HepG2 (cell line): ENCODE measurements around the gene PPA2. TPM values are rescaled to one million over a fixed set of nuclear protein-coding genes. Genes with fewer than 3 reads are reported as not detected.

Experiments used
- ATAC-seq: fragments of 200-7000 bp; cut with Tn5 transposase; 3 replicates; pipeline ENCODE4 v1.9.1; 2020; ENCODE audit warnings: mild to moderate bottlenecking, moderate library complexity
- BruUV-seq: library from RNA; stranded (reverse); fragments of 400-500 nt; replicated peaks from 2 replicates; lab custom pipeline; 2021; lab: Mats Ljungman, UMichigan
- CTCF ChIA-PET: fragments of 300-600 bp; formaldehyde crosslinking; extraction: SDS; loops from one replicate; lab custom pipeline; 2021; ENCODE audit warnings: low total read pairs, inconsistent platforms, low intra/inter-chr PET ratio; lab: Yijun Ruan, JAX
- POLR2A ChIA-PET: fragments of 350-600 bp; sonication (Branson Sonifier 250); formaldehyde crosslinking; loops from one replicate; lab custom pipeline; 2020; ENCODE audit warnings: antibody characterized with exemption, inconsistent platforms; lab: Yijun Ruan, JAX
- DNase-seq: peaks from one replicate; pipeline ENCODE4 v3.0.0-alpha.2; 2015; ENCODE audit warnings: low spot score
- FAIRE-seq: peaks from 3 replicates; lab custom pipeline; 2011; peaks lifted over from hg19 to GRCh38; lab: Jason Lieb, UNC
- H2AFZ ChIP-seq: one replicate; pipeline ENCODE4 v1.6.1; 2011; ENCODE audit warnings: low read length, inconsistent platforms
- H3K27ac ChIP-seq: fragments of 300-600 bp; 3 replicates; pipeline ENCODE4 v1.8.0; 2011; ENCODE audit warnings: mixed run types, mild to moderate bottlenecking, mixed read lengths, low read length, inconsistent platforms; ENCODE audit not compliant: insufficient read depth; ENCODE audit errors: extremely low read length
- H3K27me3 ChIP-seq, 2 experiments: fragments of 200-600 bp in 1 of 2; 2 replicates in 1 of 2; 3 replicates in 1 of 2; pipeline versions ENCODE4 v1.6.0 to v1.8.0; 2011; ENCODE audit warnings: low read length in 2 of 2, mild to moderate bottlenecking in 2 of 2, moderate library complexity in 2 of 2, inconsistent platforms in 1 of 2; ENCODE audit not compliant: insufficient read depth in 2 of 2, control insufficient read depth in 1 of 2
- H3K36me3 ChIP-seq, 2 experiments: fragments of 200-600 bp in 1 of 2; replicated peaks in 1 of 2; 2 replicates in 1 of 2; 3 replicates in 1 of 2; pipeline versions ENCODE4 v1.5.1 to v1.8.0; 2011; ENCODE audit warnings: low read length in 2 of 2, inconsistent platforms in 1 of 2; ENCODE audit not compliant: insufficient read depth in 2 of 2, control insufficient read depth in 1 of 2
- H3K4me1 ChIP-seq: 2 replicates; pipeline ENCODE4 v1.5.1; 2012; ENCODE audit warnings: low read length, inconsistent platforms; ENCODE audit not compliant: insufficient read depth
- H3K4me2 ChIP-seq: 2 replicates; pipeline ENCODE4 v1.6.0; 2011; ENCODE audit warnings: low read depth, low read length, inconsistent platforms
- H3K4me3 ChIP-seq, 3 experiments: fragments of 200-600 bp in 1 of 3; sonication (generic), shearing (Covaris generic) in 1 of 3; replicated peaks in 1 of 3; 2 replicates each; pipeline ENCODE4 v1.5.1; 2011 to 2016; ENCODE audit warnings: low read length in 3 of 3, inconsistent platforms in 2 of 3, low read depth in 2 of 3, mild to moderate bottlenecking in 2 of 3, control low read depth in 1 of 3, mixed read lengths in 1 of 3; ENCODE audit not compliant: insufficient read depth in 1 of 3
- H3K79me2 ChIP-seq: one replicate; pipeline ENCODE4 v1.6.1; 2011; ENCODE audit warnings: low read length, inconsistent platforms; ENCODE audit not compliant: insufficient read depth
- H3K9ac ChIP-seq: 2 replicates; pipeline ENCODE4 v1.6.0; 2011; ENCODE audit warnings: mild to moderate bottlenecking, low read depth, low read length, inconsistent platforms; ENCODE audit not compliant: insufficient read depth
- H3K9me3 ChIP-seq: 2 replicates; pipeline ENCODE4 v1.5.1; 2012; ENCODE audit warnings: mild to moderate bottlenecking, low read length
- H4K20me1 ChIP-seq: 2 replicates; pipeline ENCODE4 v1.6.0; 2011; ENCODE audit warnings: inconsistent platforms, mild to moderate bottlenecking, low read length, moderate library complexity; ENCODE audit not compliant: insufficient read depth
- HNRNPK ChIP-seq: fragments of 200-400 bp; formaldehyde crosslinking; IDR thresholded peaks from 2 replicates; pipeline ENCODE4 v1.6.1; 2018; ENCODE audit warnings: low read length, low read depth, moderate library complexity, mild to moderate bottlenecking; ENCODE audit not compliant: poor library complexity, severe bottlenecking
- MYC ChIP-seq: sonication (generic); formaldehyde crosslinking; IDR thresholded peaks from 2 replicates; pipeline ENCODE4 v1.9.0; 2021; ENCODE audit warnings: missing genetic modification reagents, borderline replicate concordance
- PCBP2 ChIP-seq: fragments of 200-400 bp; formaldehyde crosslinking; optimal IDR thresholded peaks from 2 replicates; pipeline ENCODE3; 2018; ENCODE audit warnings: low read length, low read depth; ENCODE audit not compliant: poor library complexity, severe bottlenecking
- ZC3H4 ChIP-seq: sonication (generic); formaldehyde crosslinking; IDR thresholded peaks from 2 replicates; pipeline ENCODE4 v1.4.0; 2020; ENCODE audit warnings: missing genetic modification reagents, borderline replicate concordance
- ZFP41 ChIP-seq: sonication (generic); formaldehyde crosslinking; IDR thresholded peaks from 2 replicates; pipeline ENCODE4 v1.4.0; 2020; ENCODE audit warnings: mild to moderate bottlenecking, missing genetic modification reagents, borderline replicate concordance
- WGBS: methylation state at CpG from one replicate; pipeline ENCODE4 v1.1.6; 2017; ENCODE audit warnings: low lambda C conversion rate; 5-methylcytosine and 5-hydroxymethylcytosine counted together
- in situ Hi-C: cut with HindIII; loops from 2 replicates; pipeline ENCODE4 v1.10.0; 2017; ENCODE audit warnings: low pct_unique_long_range_greater_than_20kb; ENCODE audit not compliant: extremely low pct_ligation_motif_present
- intact Hi-C: fragments of 100-400 bp; cut with micrococcal nuclease; formaldehyde crosslinking; loops from one replicate; pipeline ENCODE4 v1.10.0; 2022; ENCODE audit not compliant: unreplicated experiment
- polyA plus RNA-seq, 8 experiments: library from polyadenylated mRNA; depleted of rRNA in 3 of 8; stranded (reverse) in 7 of 8; unstranded in 1 of 8; fragments of >200 nt; fragmentation: Illumina TruSeq in 4 of 8; extraction: Trizol in 4 of 8; gene quantifications; 2 replicates each; pipeline versions ENCODE4 v1.2.1 to v1.2.3, GENCODE V29; 2011 to 2016; ENCODE audit warnings: low read depth in 4 of 8, missing spikeins in 1 of 8, mixed read lengths in 1 of 8; ENCODE audit not compliant: insufficient read depth in 1 of 8
- total RNA-seq, 5 experiments: library from RNA; depleted of rRNA; stranded (reverse); fragments of >200 nt; fragmentation: Illumina TruSeq; extraction: Trizol; gene quantifications; 2 replicates each; pipeline ENCODE4 v1.2.3, GENCODE V29; 2016; ENCODE audit warnings: low read depth in 1 of 5

Gene PPA2
- total and polyA plus RNA-seq, 2 of the 13 experiments (the other 11 are each of a cell fraction or from before 2014, with no cell fraction given), result 44.2 to 70.6 TPM

DNA sequence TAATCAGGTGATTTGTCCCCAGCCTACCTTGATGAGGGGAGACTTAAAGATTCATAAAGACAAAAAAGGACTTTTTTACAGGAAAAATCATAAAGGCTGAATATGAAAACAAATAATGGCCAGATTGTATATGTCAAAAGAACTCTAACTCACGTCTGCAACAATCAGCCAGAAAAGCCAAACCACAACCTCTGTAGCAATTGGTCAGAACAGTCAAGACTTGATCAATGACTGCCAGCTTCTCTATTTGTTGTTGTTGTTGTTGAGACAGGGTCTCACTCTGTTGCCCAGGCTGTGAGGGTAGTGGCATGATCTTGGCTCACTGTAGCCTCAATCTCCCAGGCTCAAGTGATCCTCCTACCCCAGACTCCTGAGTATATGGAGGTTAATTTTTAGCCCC is 35.9 kb upstream of the PPA2 start:
- H3K36me3 ChIP-seq, result no peaks in the 10 kb centered on the region
- H3K27me3 ChIP-seq, result no peaks in the 10 kb centered on the region
- no peak for ATAC-seq
- no peaks in the 10 kb centered on the region for H4K20me1 ChIP-seq
- intact Hi-C loops, result no loop called here
- no peak for TF ChIP-seq ZC3H4 (CRISPR knock-in tag)
- no peak for TF ChIP-seq ZFP41 (CRISPR knock-in tag)
- no peak overlapping the region for H3K9ac ChIP-seq
- CTCF ChIA-PET, result no interaction called here
- no peak for FAIRE-seq
- H3K27ac ChIP-seq, result no peak overlapping the region
- 12% methylated on average over 1 of the region's 1 CpG for WGBS
- no peak overlapping the region for H2AFZ ChIP-seq
- H3K79me2 ChIP-seq, result no peaks in the 10 kb centered on the region
- H3K4me3 ChIP-seq, result no peak overlapping the region
- no TSS peak for BruUV-seq
- in situ Hi-C loops, result no loop called here
- DNase-seq, result no peak
- no peak overlapping the region for H3K4me2 ChIP-seq
- POLR2A ChIA-PET, result no interaction called here
- H3K9me3 ChIP-seq, result no peaks in the 10 kb centered on the region; the same call in 1 of the 2 replicates
- H3K4me1 ChIP-seq, result no peaks in the 10 kb centered on the region

- H3K27me3 ChIP-seq, result no peaks in the 10 kb centered on the region
- TF ChIP-seq PCBP2 (peak; percentile 88), MYC (no peak), HNRNPK (peak; percentile 73)
- H3K4me1 ChIP-seq, result no peaks in the 10 kb centered on the region
- no TSS peak for BruUV-seq
- ChIA-PET POLR2A (no interaction called here), CTCF (no interaction called here)
- H2AFZ ChIP-seq, result no peak overlapping the region
- no peak overlapping the region for H3K27ac ChIP-seq
- no peak overlapping the region for H3K9ac ChIP-seq
- FAIRE-seq (no peak), ATAC-seq (no peak), DNase-seq (no peak)
- WGBS, result 8% methylated on average over 1 of the region's 1 CpG
- H4K20me1 ChIP-seq, result no peaks in the 10 kb centered on the region
- H3K79me2 ChIP-seq, result no peaks in the 10 kb centered on the region
- H3K9me3 ChIP-seq, result no peaks in the 10 kb centered on the region; the same call in 1 of the 2 replicates
- H3K36me3 ChIP-seq, result no peaks in the 10 kb centered on the region
- intact Hi-C loops, result no loop called here
- no peak overlapping the region for H3K4me2 ChIP-seq
- in situ Hi-C loops, result no loop called here
- no peak overlapping the region for H3K4me3 ChIP-seq
These were observed 35.4 kb upstream of the PPA2 start for GRCh38 chr4:105509291-105509690.
